Activated T-helper 1 cell treated with anti-CD3 and anti-CD28 coated beads, Interleukin-12 subunit alpha, Interleukin-12 subunit beta, Interleukin-2, Interleukin-4 antibody, amounts not matched to agents 30 ng/mL and 10 ng/mL and 1 ng/mL, durations not matched to agents 14 hours and 24 hours and 36 hours (primary cell): ENCODE data around the gene NUBPL. TPM values are rescaled to one million over a fixed set of nuclear protein-coding genes. Genes with fewer than 3 reads are reported as not detected.
"Not testable (repeated sequence)": the region's sequence is repeated elsewhere in the genome, so short reads cannot be mapped to it uniquely, and the experiment has no call there.

Experiments used
- DNase-seq: peaks from one replicate; pipeline ENCODE4 v3.0.0; 2021; ENCODE audit warnings: low spot score
- H3K27ac Mint-ChIP-seq: one replicate; pipeline ENCODE4 v1.8.0; 2021; ENCODE audit warnings: mild to moderate bottlenecking, mixed read lengths
- H3K27me3 Mint-ChIP-seq: one replicate; pipeline ENCODE4 v1.8.0; 2022; ENCODE audit warnings: mild to moderate bottlenecking, moderate library complexity, mixed read lengths; ENCODE audit not compliant: insufficient read depth
- H3K36me3 Mint-ChIP-seq: one replicate; pipeline ENCODE4 v1.8.0; 2021; ENCODE audit warnings: low read depth, mixed read lengths
- H3K4me1 Mint-ChIP-seq: one replicate; pipeline ENCODE4 v1.8.0; 2021; ENCODE audit warnings: low read depth, mixed read lengths
- H3K4me3 Mint-ChIP-seq: one replicate; pipeline ENCODE4 v1.8.0; 2021; ENCODE audit warnings: mild to moderate bottlenecking, moderate library complexity, mixed read lengths
- H3K9me3 Mint-ChIP-seq: one replicate; pipeline ENCODE4 v1.8.0; 2021; ENCODE audit warnings: mixed read lengths
- intact Hi-C: fragments of 100-400 bp; cut with micrococcal nuclease; formaldehyde crosslinking; loops from one replicate; pipeline ENCODE4 v1.15.1; 2024
- total RNA-seq: library from RNA; stranded (reverse); gene quantifications from 2 replicates; pipeline ENCODE4 v1.2.3, GENCODE V29; 2022

The NUBPL gene
- total RNA-seq, 1 donor from 2014 or later, result 12.0 TPM

- H3K4me3 Mint-ChIP-seq, result no peak overlapping the region
- DNase-seq, result no peak
- intact Hi-C loops, result no loop called here
- no peaks in the 10 kb centered on the region for H3K27me3 Mint-ChIP-seq
- no peaks in the 10 kb centered on the region for H3K4me1 Mint-ChIP-seq
- H3K27ac Mint-ChIP-seq, result no peak overlapping the region
- no peaks in the 10 kb centered on the region for H3K36me3 Mint-ChIP-seq
- peaks cover 14% of the 10 kb centered on the region for H3K9me3 Mint-ChIP-seq
Measured at GRCh38 chr14:31699809-31700208, 138.6 kb downstream of the NUBPL start.

GRCh38 chr14:31700282-31701074 is 139.3 kb downstream of the NUBPL start:
- no peak for DNase-seq
- no peaks in the 10 kb centered on the region for H3K4me1 Mint-ChIP-seq
- peaks cover 14% of the 10 kb centered on the region for H3K9me3 Mint-ChIP-seq
- no peaks in the 10 kb centered on the region for H3K27me3 Mint-ChIP-seq
- H3K4me3 Mint-ChIP-seq, result no peak overlapping the region
- no peaks in the 10 kb centered on the region for H3K36me3 Mint-ChIP-seq
- no peak overlapping the region for H3K27ac Mint-ChIP-seq
- intact Hi-C loops, result no loop called here

- no peaks in the 10 kb centered on the region for H3K4me1 Mint-ChIP-seq
- H3K27me3 Mint-ChIP-seq, result no peaks in the 10 kb centered on the region
- DNase-seq, result no peak
- no peak overlapping the region for H3K27ac Mint-ChIP-seq
- no peaks in the 10 kb centered on the region for H3K36me3 Mint-ChIP-seq
- H3K9me3 Mint-ChIP-seq, result peaks cover 14% of the 10 kb centered on the region
- intact Hi-C loops, result no loop called here
- H3K4me3 Mint-ChIP-seq, result no peak overlapping the region
Measured at GRCh38 chr14:31702130-31702529, 140.9 kb downstream of the NUBPL start.

- intact Hi-C loops, result no loop called here
- Mint-ChIP-seq H3K27me3 (no peaks in the 10 kb centered on the region), H3K4me1 (no peaks in the 10 kb centered on the region), H3K4me3 (no peak overlapping the region), H3K27ac (no peak overlapping the region), H3K36me3 (no peaks in the 10 kb centered on the region), H3K9me3 (peaks cover 17% of the 10 kb centered on the region)
- no peak for DNase-seq
Measured at GRCh38 chr14:31703056-31703455, 141.9 kb downstream of the NUBPL start.

- Mint-ChIP-seq H3K27me3 (no peaks in the 10 kb centered on the region), H3K36me3 (no peaks in the 10 kb centered on the region), H3K4me1 (no peaks in the 10 kb centered on the region), H3K4me3 (no peak overlapping the region), H3K9me3 (peaks cover 26% of the 10 kb centered on the region), H3K27ac (no peak overlapping the region)
- DNase-seq, result no peak
- intact Hi-C loops, result no loop called here
Measured at GRCh38 chr14:31705731-31706130, 144.5 kb downstream of the NUBPL start.

- H3K27me3 Mint-ChIP-seq, DNase-seq, H3K4me3 Mint-ChIP-seq, H3K36me3 Mint-ChIP-seq, H3K27ac Mint-ChIP-seq, intact Hi-C loops, H3K4me1 Mint-ChIP-seq: not testable (repeated sequence)
- peaks cover 19% of the 10 kb centered on the region for H3K9me3 Mint-ChIP-seq
Measured at GRCh38 chr14:31708661-31709060, 147.5 kb downstream of the NUBPL start.

GRCh38 chr14:31712244-31713127 is 151.3 kb downstream of the NUBPL start:
- Mint-ChIP-seq H3K4me3 (no peak overlapping the region), H3K27ac (no peak overlapping the region), H3K36me3 (no peaks in the 10 kb centered on the region), H3K27me3 (no peaks in the 10 kb centered on the region), H3K9me3 (peaks cover 12% of the 10 kb centered on the region), H3K4me1 (no peaks in the 10 kb centered on the region)
- DNase-seq, result no peak
- intact Hi-C loops, result no loop called here

GRCh38 chr14:31716208-31716607 is 155.0 kb downstream of the NUBPL start:
- no peak for DNase-seq
- Mint-ChIP-seq H3K27me3 (no peaks in the 10 kb centered on the region), H3K4me3 (no peak overlapping the region), H3K27ac (no peak overlapping the region), H3K36me3 (no peaks in the 10 kb centered on the region), H3K4me1 (no peaks in the 10 kb centered on the region), H3K9me3 (no peaks in the 10 kb centered on the region)
- intact Hi-C loops, result no loop called here

- H3K27ac Mint-ChIP-seq, result no peak overlapping the region
- peaks cover 4% of the 10 kb centered on the region for H3K9me3 Mint-ChIP-seq
- H3K4me1 Mint-ChIP-seq, result no peaks in the 10 kb centered on the region
- H3K36me3 Mint-ChIP-seq, result no peaks in the 10 kb centered on the region
- DNase-seq, result no peak
- H3K4me3 Mint-ChIP-seq, result no peak overlapping the region
- no peaks in the 10 kb centered on the region for H3K27me3 Mint-ChIP-seq
- intact Hi-C loops, result no loop called here
Measured at GRCh38 chr14:31717294-31718085, 156.3 kb downstream of the NUBPL start.

GRCh38 chr14:31718585-31718984 is 157.4 kb downstream of the NUBPL start:
- H3K36me3 Mint-ChIP-seq, result no peaks in the 10 kb centered on the region
- no peaks in the 10 kb centered on the region for H3K4me1 Mint-ChIP-seq
- no peak overlapping the region for H3K4me3 Mint-ChIP-seq
- no peak overlapping the region for H3K27ac Mint-ChIP-seq
- no peaks in the 10 kb centered on the region for H3K27me3 Mint-ChIP-seq
- H3K9me3 Mint-ChIP-seq, result peaks cover 5% of the 10 kb centered on the region
- intact Hi-C loops, result no loop called here
- no peak for DNase-seq

- no peaks in the 10 kb centered on the region for H3K36me3 Mint-ChIP-seq
- H3K4me3 Mint-ChIP-seq, result no peak overlapping the region
- DNase-seq, result no peak
- H3K27me3 Mint-ChIP-seq, result no peaks in the 10 kb centered on the region
- H3K4me1 Mint-ChIP-seq, result no peaks in the 10 kb centered on the region
- H3K9me3 Mint-ChIP-seq, result peaks cover 5% of the 10 kb centered on the region
- intact Hi-C loops, result no loop called here
- no peak overlapping the region for H3K27ac Mint-ChIP-seq
Measured at GRCh38 chr14:31718985-31719384, 157.8 kb downstream of the NUBPL start.

GRCh38 chr14:31726337-31726736 is 165.1 kb downstream of the NUBPL start:
- H3K36me3 Mint-ChIP-seq, result no peaks in the 10 kb centered on the region
- no peaks in the 10 kb centered on the region for H3K4me1 Mint-ChIP-seq
- DNase-seq, result no peak
- peaks cover 13% of the 10 kb centered on the region for H3K9me3 Mint-ChIP-seq
- intact Hi-C loops, result no loop called here
- no peak overlapping the region for H3K27ac Mint-ChIP-seq
- H3K4me3 Mint-ChIP-seq, result no peak overlapping the region
- H3K27me3 Mint-ChIP-seq, result no peaks in the 10 kb centered on the region

- H3K4me1 Mint-ChIP-seq, result no peaks in the 10 kb centered on the region
Measured at GRCh38 chr14:31727797-31728196, 166.6 kb downstream of the NUBPL start.

More at GRCh38 chr14:31727797-31728196, 166.6 kb downstream of the NUBPL start:
- intact Hi-C loops, result no loop called here
- no peak overlapping the region for H3K27ac Mint-ChIP-seq
- H3K36me3 Mint-ChIP-seq, result no peaks in the 10 kb centered on the region
- no peak for DNase-seq
- peaks cover 8% of the 10 kb centered on the region for H3K9me3 Mint-ChIP-seq
- H3K4me3 Mint-ChIP-seq, result no peak overlapping the region
- no peaks in the 10 kb centered on the region for H3K27me3 Mint-ChIP-seq
